Ishikawa (cell line): ENCODE measurements around the gene FHL2.

Experiments
- CEBPB ChIP-seq: IDR thresholded peaks from 2 replicates; pipeline ENCODE4 v1.6.1; 2012
- TAF1 ChIP-seq: IDR thresholded peaks from 2 replicates; pipeline ENCODE4 v1.6.1; 2012; ENCODE audit warnings: low read depth, mild to moderate bottlenecking

DNA sequence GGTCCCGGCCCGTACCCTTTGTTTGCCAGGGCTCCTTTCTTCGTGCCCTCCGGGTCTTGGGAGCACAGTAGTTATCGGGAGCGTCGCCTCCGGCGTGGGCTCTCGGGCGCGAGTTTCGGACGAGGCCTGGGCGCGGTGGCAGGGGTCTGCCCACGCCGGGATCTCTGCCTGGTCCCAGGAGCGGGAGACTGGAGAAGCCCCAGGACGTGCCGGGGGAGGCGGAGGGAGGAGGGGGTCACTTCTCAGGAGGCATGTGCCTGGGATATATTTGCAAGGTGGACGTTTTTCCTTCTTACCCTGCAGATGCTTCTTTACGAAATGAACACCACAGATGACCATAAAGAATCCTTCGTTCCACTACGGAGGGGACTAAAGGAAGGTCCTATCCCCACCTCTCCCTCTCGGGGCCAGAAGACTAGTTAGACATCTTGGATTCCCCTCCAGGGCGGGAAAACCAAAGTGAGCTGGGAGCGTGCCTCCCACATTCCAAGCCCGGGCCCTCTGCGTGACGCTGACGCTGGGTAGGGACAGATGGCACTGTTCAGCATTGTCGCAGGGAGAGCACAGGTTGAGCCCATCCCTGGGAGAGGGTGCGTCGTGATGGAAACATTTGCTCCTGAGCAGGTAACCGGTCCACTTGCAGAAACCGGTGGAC, 483 bp upstream of the FHL2 start:
- TF ChIP-seq TAF1 = no peak
- no peak for TF ChIP-seq CEBPB
